CD4-positive, alpha-beta T cell treated with Interleukin-1 beta for 1 hour (primary cell): Measurements from ENCODE around the gene FBXO38.
"Not testable (repeated sequence)": the region's sequence is repeated elsewhere in the genome, so short reads cannot be mapped to it uniquely, and the experiment has no call there.

Experiments used
- DNase-seq, 2 donors: peaks; one replicate each; pipeline ENCODE4 v3.0.0-alpha.2; 2020 to 2022

The FBXO38 gene

DNA sequence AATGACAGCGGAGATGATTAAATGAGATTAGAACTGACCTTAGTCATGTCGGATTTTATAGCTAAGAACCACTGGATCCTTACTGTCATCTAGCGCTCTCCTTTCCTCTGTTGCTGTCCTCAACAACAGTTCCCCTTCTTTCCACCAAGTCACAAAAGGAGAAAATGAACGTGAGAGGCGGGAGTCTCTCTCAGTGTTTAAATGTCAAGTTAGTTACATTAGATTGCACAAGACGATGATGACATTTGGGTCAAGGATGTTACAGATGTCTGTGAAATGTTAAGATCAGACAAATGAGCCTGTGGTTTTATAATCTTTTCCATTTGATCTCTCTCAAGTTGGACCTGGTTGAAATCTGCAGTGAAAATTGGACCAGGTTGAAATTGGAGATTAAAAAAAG is 53.5 kb downstream of the FBXO38 start:
- DNase-seq, result no peak

DNA sequence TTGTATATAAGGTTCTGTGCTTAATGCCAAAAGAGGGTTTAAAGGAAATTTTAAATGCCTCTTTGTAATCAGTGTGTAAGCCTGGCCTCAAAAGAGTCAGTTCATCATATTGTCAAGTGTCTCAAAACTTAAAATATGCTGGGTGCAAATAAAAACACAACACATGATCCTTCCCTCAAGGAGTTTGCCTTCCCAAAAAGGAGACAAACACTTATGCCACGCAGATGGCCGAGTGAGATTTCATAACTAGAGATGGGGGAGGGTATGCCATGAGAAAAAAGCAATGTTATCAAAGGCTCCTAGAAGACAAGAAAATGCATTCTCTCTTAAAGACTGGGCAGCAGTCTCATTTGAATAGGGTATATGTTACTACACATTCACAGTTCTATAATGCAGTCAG is 55.2 kb downstream of the FBXO38 start:
- DNase-seq, result no peak

GRCh38 chr5:148443241-148443640 is 59.5 kb downstream of the FBXO38 start:
- no peak for DNase-seq

- peak; percentile 4 to 57 for DNase-seq
Observed at GRCh38 chr5:148443998-148444397, 60.2 kb downstream of the FBXO38 start.

- DNase-seq, result no peak
Observed at GRCh38 chr5:148445578-148445977, 61.8 kb downstream of the FBXO38 start.

DNA sequence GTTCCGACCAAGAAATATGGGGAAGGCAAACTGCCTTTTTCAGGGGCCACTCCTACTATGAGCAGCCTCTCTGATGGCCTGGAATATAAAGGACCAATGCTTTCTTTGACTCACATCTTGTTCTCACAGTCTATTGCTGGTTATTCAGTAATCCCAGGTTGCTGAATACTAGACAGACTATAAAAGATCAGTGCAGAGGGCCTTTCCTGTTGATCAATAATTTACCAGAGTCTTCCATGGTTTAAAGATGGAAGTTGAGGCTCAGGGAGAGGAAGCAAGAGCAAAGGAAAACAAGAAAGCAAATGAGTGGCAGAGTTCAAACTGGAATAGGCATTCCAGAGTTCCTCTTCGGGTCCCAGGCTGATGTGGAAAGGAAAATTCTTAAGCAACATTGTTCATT is 62.9 kb downstream of the FBXO38 start:
- DNase-seq, result no peak

- no peak for DNase-seq
Observed at GRCh38 chr5:148452499-148453193, 68.9 kb downstream of the FBXO38 start.

- no peak for DNase-seq
Observed at GRCh38 chr5:148454576-148454975, 70.8 kb downstream of the FBXO38 start.

GRCh38 chr5:148455185-148455584 is 71.4 kb downstream of the FBXO38 start:
- DNase-seq, result no peak

DNA sequence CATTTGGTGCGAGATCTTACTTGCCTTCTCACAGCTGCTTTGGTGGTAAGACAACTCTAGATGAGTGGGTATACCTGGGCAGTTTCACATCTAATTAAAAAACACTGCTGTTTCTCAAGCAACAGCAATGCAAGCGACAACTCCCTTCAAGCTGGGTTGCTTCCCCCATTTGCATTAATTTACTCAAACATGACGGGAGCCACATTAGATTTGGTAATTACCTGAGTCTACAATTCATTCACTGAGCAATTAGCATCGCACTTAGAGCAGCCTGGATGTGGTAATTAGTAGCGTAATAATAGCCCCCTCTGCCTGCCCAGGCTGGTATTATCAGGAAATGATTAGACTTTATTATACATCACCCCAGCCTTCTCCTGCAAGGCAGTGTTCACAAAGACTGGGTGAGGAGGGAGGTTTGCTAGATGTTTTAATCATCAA is 73.4 kb downstream of the FBXO38 start:
- DNase-seq, result peak in 1 of 2 donors; percentile 39

GRCh38 chr5:148458036-148458888 is 74.5 kb downstream of the FBXO38 start:
- DNase-seq, result no peak

DNA sequence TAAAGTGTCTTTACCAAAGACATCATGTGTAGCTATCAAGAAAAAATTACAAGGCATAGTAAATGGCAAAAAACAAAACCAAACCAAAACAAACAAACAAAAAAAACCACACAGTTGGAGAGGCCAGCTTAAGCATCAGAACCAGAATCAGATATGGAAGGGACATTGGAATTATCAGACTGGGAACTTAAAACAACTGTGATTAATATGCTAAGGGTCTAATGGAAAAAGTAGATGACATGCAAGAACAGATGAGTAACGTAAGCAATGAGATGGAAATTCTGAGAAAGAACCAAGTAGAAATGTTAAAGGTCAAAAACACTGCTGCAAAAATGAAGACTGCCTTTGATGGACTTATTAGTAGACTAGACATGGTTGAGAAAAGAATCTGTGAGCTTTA is 75.9 kb downstream of the FBXO38 start:
- DNase-seq, result no peak

GRCh38 chr5:148465381-148466235 is 81.8 kb downstream of the FBXO38 start:
- no peak for DNase-seq

- no peak for DNase-seq
Observed at GRCh38 chr5:148466236-148466580, 82.5 kb downstream of the FBXO38 start.

- no peak for DNase-seq
Observed at GRCh38 chr5:148467958-148468357, 84.2 kb downstream of the FBXO38 start.

DNA sequence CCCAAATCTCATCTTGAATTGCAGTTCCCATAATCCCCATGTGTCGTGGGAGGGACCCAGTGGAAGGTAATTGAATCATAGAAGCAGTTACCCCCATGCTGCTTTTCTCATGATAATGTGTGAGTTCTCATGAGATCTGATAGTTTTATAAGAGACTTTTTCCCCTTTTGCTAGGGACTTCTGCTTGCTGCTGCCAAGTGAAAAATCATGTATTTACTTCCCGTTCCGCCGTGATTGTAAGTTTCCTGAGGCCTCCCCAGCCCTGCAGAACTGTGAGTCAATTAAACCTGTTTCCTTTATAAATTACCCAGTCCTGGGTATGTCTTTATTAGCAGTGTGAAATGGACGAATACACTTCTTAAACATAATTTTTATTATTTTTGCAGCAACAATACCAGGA is 85.0 kb downstream of the FBXO38 start:
- not testable (repeated sequence) for DNase-seq

DNA sequence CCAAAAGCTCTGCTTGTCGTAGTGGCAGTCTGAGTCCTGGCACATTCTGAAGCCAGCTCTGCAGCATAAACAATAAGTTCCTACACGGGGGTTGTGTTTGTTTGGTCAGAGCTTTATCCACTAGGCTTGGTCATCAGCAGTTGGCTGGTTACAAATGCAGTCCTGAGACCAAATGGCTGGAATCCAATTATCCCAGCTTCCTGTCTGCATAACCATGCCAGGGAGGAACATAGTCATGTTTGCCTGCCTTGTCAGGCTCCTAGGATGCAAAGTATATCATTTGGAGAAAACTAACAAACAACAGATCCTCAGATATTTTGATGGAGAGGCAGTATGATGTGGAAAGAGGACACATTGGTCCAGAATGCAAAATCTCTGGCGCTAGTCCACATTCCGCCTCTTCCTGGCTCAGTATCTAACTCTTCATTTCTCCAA is 85.8 kb downstream of the FBXO38 start:
- no peak for DNase-seq

DNA sequence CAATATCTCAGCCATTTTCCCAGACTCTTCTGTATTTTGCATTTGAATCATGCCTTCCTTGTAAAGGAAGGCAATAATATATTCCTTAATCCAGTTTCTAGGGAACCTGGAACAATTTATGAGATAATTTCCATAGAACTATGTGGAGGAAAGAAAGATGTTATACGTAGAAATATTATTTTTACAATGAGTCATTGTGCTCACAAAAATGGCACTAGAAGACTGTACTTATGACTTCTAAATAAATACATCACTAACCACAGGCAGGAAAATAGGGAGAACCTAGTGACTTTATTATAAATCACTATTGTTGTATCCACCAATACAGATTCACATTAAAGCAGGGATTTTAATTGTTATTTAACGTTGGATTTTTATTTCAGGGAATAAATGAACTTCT is 87.6 kb downstream of the FBXO38 start:
- DNase-seq, result no peak

- DNase-seq, result no peak
Observed at GRCh38 chr5:148474025-148474511, 90.3 kb downstream of the FBXO38 start.

GRCh38 chr5:148476302-148476701 is 92.5 kb downstream of the FBXO38 start:
- DNase-seq, result no peak

- DNase-seq, result no peak
Observed at GRCh38 chr5:148477429-148477828, 93.7 kb downstream of the FBXO38 start.

DNA sequence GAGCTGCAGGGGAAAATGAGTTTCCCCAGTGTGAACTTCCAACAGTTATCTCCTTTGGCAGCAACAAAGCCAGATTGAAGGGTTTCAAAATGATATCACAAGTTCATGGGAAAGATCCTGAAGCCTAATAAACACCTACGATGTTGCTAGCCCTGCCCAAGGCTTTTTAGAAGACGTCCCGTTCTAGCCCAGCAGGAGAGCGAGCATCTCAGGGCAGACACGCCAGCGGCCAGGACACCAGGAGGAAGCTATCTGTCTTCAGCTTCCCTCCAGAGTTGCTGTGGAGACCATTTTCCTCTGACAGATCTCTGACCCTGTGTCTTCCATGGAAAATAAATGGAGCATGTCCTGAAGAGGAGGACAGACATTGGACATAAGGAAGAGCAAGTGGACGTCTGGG is 98.4 kb downstream of the FBXO38 start:
- DNase-seq, result no peak
